Dedifferentiated amniotic fluid mesenchymal stem cell (primary cell): ENCODE data around the gene TBX1.
A peak's percentile ranks its signal among the peaks of the same experiment; 100 is the strongest.
"Not testable (repeated sequence)": the region's sequence is repeated elsewhere in the genome, so short reads cannot be mapped to it uniquely, and the experiment has no call there.

Source experiments
- DNase-seq: peaks from one replicate; pipeline ENCODE4 v3.0.0-alpha.2; 2016; ENCODE audit errors: extremely low spot score

Gene TBX1

GRCh38 chr22:19784384-19785175 lies 24.0 kb downstream of the TBX1 start:
- DNase-seq, result no peak

DNA sequence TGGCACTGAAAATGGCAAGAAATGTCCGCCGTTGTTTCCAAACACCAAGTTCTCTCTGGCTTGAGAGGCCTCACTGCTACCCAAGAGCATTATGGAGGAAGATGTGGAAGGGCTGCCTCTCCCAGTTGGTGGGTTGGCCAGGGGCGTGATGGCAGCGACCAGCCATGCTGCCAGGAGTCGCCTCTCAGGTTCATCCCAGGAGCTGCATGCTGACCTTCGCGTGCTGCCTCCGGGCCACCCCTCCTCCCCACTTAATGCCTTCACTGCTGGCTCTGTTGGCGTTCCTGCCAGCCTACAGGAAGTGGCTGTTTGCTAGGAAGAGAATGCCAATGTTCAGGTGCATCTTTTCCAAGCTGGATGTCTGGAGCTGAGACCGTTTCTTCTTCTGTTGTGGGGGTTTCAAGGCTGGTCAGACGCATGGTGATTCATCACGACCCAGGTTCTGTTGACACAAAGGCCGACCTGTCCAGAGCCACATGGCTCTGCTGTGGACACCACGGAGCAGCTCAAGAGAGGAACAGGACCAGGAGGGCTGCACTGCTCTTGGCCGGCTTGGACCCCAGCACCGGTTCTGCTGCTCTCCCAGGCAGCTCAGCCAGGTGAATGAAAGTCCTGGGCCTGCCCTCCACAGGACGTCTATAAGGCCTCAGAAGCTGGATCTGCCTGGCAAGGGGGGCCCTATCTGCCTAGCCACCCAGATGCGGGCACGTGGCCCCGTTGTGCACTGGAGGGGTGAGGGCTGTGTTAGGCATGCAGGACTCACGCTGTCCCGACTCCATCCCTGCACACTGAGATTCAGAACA lies 25.1 kb downstream of the TBX1 start:
- DNase-seq, result no peak

GRCh38 chr22:19786264-19786585 lies 25.6 kb downstream of the TBX1 start:
- no peak for DNase-seq

DNA sequence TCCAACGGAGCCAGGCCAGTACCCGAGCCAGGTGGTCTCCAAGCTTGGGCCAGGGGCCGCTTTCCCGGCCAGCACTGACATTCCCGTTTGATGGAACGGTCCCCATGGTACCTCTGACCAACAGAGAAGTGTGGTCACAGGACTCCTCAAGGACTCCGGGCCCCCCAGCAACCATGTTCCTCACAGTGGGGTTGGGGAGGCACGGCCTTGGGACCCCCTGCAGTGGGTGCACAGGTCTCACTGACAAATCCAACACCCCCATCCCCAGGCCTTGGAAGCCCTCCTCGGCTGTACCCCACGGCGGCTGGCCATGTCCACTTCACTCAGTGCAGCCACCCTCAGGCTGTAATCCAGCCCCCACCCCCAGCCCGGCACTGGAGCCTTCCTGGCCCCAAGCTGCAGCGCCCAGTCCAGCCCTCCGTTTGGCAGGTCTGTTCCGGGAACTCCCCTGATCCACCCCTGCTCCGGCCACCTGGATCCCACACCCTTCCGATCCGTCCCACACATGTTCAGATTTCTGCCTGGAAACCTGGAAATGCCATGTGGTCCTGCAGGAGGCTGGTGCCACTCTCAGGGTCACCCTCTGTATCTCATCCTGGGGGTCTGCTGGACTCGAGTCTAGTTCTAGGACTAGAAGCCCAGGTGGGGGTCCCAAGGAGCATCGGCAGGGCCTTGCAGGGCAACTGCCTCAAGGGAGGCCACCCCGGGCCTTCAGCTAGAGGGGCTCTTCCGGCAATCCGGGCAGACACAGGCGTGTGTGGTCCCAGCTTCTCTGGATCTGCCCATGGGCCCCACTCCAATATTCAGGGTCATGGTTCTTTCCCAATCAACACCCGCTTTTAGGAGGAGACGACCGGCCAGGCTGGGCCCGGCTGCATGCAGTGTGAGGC lies 26.6 kb downstream of the TBX1 start:
- no peak for DNase-seq

DNA sequence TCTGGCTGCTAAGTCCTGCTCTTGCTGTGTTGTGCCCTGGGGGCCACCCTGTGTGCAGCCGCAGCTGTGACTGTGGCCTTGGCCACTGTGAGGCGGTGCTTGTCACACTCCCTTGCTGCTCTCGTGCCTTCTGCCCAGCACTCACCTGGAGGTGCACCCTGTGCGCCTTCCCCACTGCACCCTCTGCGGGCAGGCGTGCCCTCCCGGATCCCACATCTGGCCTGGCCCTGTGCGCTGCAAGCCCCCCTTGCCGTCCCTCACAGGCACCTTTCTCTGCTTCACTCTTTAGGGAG lies 27.2 kb downstream of the TBX1 start:
- no peak for DNase-seq

DNA sequence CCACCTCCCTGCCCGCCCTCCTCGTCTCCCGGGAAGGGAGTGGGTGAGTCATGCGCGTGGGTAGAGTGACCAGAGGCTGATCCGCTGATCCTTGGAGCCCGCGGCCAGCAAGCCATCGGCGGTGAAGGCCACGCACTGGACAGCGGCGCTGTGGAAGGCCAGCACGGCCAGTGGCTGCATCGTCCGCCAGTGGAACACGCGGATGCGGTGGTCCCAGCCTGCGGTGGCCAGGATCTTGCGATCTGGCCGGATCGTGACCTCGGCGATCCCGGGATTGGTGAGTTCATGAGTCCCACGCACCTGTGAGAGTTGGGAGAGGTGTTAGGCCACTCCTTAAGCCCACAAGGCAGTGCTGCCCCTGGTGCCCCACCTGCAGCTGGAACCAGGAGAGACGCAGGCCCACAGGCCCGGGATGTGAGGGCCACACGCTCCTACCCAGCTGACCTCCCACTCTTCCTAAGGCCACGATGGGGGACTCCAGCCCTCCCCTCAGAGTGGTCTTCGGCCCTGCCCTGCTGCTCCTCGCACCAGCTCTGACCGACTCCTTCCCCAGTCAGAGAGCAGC lies 28.2 kb downstream of the TBX1 start:
- no peak for DNase-seq

DNA sequence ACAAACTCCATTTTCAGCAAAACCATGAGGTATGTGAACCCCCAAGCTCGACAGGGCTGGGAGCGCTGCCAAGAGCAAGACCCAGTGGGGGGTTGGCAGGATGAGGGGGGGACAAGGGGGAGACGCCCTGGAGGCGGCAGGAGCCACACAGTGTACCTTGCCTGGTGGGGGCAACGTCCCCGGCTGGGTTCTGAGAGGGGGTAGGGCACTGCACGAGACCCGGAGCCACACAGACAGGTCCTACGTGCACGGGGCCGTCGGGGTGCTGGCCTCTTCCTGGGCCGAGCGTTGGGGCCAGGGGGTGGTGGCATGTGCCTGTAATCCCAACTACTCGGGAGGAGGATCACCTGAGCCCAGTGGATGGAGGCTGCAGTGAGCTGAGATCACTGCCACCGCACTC lies 28.8 kb downstream of the TBX1 start:
- DNase-seq, result no peak

DNA sequence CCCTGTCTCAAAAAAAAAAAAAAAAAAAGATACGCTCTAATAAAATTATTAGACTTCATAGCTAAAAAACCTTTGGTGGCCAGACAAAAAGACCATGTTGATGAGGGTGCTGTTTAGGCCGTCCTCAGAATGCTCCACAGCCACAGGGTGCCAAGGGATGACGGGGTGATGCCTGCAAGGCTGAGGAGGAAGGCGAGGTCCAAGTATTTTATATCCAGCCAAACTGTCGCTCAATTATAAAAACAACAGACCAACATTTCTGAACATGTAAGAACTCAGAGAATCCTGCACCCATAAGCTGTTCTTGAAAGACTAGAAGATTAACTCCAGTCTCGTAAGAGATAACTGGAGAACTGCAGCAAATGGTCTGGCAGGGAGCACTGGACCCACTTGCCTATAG lies 29.2 kb downstream of the TBX1 start:
- no peak for DNase-seq

- DNase-seq, result no peak
Observed at GRCh38 chr22:19791243-19791642, 30.7 kb downstream of the TBX1 start.

DNA sequence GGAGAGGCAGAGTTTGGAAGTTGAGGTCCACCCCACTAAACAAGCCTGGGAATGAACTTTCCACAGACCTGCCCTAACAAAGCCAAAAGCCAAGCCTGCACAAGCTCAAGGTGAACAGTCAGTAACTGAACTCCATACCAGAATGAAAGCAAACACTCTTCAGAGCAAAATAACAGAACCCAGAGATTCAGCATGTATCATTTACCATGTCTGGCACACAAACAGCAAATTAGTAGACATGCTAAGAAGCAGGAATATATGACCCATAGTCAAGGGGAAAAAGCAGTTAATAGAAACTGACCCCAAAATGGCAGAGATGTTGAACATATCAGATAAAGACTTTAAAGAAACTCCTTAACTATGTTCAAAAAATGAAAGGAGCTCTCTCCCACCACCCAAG lies 31.3 kb downstream of the TBX1 start:
- DNase-seq, result no peak

DNA sequence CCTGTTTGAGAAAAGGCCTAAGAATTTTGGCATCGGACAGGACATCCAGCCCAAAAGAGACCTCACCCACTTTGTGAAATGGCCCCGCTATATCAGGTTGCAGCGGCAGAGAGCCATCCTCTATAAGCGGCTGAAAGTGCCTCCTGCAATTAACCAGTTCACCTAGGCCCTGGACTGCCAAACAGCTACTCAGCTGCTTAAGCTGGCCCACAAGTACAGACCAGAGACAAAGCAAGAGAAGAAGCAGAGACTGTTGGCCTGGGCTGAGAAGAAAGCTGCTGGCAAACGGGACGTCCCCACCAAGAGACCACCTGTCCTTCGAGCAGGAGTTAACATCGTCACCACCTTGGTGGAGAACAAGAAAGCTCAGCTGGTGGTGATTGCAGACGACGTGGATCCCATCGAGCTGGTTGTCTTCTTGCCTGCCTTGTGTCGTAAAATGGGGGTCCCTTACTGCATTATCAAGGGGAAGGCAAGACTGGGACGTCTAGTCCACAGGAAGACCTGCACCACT lies 31.9 kb downstream of the TBX1 start:
- not testable (repeated sequence) for DNase-seq

DNA sequence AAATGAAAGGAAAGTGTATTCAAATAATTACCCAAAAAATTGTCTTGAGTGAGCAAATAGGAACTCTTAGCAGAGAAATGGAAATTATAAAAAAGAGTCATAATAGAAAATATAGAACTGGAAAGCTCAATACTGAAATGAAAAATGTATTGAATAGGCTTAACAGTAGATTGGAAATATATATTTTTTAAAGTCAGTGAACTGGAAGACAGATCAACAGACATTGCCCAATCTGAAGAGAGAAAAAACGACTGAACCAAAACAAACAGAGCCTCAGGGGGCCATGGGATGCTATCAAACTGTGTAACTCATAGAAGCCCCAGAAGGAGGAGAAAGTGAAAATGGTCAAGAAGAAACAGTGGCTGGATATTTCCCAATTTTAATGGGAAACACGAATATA lies 32.6 kb downstream of the TBX1 start:
- DNase-seq, result no peak

DNA sequence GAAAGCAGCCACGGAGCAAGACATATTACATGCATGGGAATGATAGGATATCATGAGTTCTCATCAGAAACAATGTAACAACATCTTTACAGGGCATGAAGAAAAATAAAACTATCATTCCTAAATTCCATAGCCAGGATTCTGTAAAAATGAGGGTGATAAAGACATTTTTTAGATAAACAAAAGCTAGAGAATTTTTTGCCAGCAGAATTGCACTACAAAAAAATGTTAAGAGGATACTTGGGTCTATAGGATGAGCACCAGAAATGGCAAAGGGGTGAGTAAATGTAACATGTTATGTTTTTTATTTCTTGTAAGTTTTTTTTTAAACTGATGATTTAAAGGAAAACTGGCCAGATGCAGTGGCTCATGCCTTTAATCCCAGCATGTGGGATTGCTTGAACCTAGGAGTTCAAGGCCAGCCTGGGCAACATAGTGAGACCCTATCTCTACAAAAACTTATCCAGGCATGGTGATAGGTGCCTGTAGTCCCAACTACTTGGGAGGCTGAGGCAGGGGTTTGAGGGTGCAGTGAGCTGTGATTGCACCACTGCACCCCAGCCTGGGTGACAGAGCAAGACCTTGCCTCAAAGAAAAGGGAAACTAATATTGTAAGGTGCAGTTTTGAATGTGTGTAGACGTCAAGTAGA lies 33.2 kb downstream of the TBX1 start:
- no peak for DNase-seq

- DNase-seq, result no peak
Observed at GRCh38 chr22:19795617-19796008, 35.0 kb downstream of the TBX1 start.

GRCh38 chr22:19796160-19796559 lies 35.6 kb downstream of the TBX1 start:
- DNase-seq, result no peak

DNA sequence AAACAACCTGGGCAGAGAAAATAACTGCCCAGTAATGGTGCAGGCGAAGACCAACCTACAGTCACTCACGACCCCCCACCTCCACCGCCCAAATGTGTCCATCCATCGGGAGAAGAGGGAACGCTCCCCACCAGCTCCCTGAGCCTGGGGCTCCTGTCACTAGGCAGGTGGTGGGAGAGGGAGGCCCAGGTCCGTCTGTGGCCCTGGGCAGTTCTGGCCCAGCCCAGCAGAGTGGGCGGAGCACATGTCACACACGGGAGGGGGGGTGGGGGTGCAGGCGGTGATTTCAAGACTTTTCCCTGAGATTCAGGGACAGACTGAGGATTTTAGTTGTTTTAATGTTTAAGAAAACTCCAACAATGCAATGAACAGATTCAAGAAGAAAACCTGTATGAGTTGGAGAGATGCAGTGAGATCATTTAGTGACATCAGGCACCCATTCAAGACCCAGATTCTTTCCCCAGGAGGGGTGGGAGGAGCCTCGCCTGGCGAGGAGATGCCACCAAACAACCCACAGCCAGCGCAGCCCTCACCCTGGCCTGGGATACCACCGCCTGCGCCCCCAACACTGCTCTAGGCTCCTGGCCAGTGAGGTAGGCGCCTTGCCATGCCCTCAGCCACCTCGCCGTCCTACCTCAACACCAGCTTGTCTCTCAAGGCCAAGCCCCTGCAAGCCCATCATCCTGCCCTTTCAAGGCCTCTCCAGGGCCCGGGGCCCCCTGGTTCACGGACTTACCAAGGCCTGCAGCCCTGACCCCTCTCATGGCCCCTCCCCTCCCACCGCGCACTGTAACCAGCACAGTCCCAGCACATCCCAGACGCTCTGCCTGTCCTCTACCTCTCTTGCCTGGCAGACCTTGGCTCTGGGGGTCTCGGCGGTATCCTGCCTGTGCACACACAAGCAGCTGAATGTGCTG lies 36.8 kb downstream of the TBX1 start:
- DNase-seq, result no peak

DNA sequence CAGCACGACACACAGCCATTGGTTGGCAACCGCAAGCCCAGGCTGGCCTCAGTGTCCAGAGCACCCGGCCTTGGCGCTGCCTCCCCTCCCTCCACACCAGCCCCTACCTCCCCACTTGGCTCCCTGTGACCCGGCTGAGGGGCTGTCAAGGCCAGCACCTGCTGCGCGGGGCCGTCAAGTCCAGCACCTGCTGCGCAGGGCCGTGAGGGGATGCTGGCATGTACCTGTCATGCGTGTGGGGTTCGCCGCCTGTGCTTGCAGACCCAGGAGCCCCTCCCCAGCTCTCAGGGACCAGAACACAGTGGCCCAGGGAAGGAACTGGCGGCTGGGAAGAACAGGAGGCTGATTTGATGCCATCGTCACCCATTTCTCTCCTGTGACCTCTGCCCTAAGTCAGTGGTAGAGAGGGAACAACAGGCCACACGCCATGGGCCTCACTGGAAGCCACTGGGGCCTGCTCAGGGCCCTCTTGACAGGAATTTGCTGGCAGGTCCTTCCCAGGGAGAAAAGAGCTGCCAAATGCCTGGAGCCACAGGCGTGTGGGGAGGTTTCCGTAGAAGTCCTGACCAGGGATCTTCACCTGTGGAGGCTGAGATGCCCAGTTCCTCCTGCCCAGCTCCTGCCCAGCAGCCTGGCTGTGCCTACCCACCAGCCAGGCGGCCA lies 37.6 kb downstream of the TBX1 start:
- no peak for DNase-seq

DNA sequence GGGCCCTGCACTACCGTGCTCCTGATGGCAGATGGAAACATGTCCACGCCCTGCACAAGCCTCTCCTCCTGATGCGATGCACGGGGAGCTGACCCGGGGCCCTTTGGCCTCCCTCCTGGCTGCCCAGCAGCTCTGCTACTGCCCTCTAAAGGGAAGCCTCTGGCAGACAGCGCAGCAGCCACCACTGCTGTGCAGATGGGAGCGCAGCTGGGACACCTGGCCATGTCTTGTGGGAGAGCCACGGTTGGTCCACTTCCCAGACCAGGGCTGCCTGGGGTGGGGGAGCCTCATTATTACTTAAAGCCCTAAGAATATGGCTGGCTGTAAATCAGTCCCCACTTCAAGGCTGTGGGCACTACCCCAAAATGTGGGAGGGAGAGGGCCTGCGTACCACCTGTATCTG lies 38.3 kb downstream of the TBX1 start:
- DNase-seq, result no peak

DNA sequence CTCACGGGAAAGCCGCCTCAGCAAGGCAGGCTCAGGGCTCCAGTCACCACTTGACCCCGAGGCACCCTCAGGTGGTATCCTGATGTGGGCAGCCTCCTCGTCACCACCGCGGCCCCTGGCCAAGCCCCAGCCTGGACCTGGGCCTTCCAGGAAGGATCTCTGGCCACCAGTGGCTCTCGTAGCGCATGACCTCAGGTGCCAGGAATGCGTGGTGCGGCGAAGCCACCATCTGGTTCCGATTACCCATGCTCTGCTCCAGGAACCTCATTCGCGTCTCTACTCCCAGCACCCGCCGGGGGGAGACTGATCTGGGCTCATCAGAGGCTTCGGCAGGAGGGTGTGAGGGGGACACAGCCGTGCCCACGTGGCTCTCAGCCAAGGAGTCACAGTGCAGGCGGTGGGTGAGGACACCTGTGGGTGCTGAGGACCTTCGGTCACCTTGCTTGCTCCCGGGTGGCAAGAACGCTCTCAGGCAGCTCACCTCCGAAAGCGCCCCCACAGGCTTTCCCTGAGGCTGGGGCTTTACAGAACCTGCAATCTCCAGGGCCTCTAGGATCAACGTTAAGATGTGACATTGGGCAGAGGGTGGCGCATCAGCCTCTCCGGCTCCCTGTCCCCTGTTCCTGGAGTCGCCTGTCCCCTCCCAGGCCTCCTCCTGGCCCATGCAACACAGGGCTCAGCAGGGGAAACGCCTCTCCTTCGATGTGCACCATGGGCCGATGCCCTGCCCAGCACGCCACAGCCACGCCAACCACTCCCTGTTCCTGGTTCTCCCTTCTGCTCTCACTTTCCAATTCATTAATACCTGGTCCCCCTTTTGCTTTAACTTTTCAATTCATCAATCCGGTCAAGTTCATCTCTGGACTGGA lies 39.0 kb downstream of the TBX1 start:
- DNase-seq, result peak; percentile 95
